ENCODE measurements around the gene LIPJ.

DNA sequence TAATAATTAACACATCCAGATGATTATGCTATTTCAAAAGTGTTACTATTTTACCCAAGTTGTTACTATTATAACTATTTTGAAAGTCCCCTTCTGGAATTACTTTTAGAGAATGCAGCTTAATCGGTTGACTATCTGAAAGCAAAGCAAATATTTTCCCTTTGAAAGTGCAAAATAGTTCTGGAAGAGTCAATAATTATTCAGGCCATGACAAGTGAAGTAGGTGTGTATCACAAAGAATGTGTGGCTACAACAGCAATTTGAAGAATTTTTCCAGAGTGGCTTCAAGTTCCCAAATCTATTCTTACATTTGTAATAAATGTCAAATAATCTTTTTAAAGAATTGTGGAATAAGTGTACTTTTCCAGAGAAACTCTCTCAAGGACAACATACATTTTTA is 46.2 kb upstream of the LIPJ start:
- TF ChIP-seq CTCF (IDR thresholded peaks at IDR 0.05; ENCODE audit: borderline replicate concordance, extremely low read depth, low read length, poor library complexity, severe bottlenecking) (no peak), EZH2 (IDR thresholded peaks at IDR 0.05; ENCODE audit: borderline replicate concordance, low read depth, low read length, severe bottlenecking) (no peak)

Data from DND-41 (cell line).